ENCODE measurements around the gene DYSF.

DYSF gene

DNA sequence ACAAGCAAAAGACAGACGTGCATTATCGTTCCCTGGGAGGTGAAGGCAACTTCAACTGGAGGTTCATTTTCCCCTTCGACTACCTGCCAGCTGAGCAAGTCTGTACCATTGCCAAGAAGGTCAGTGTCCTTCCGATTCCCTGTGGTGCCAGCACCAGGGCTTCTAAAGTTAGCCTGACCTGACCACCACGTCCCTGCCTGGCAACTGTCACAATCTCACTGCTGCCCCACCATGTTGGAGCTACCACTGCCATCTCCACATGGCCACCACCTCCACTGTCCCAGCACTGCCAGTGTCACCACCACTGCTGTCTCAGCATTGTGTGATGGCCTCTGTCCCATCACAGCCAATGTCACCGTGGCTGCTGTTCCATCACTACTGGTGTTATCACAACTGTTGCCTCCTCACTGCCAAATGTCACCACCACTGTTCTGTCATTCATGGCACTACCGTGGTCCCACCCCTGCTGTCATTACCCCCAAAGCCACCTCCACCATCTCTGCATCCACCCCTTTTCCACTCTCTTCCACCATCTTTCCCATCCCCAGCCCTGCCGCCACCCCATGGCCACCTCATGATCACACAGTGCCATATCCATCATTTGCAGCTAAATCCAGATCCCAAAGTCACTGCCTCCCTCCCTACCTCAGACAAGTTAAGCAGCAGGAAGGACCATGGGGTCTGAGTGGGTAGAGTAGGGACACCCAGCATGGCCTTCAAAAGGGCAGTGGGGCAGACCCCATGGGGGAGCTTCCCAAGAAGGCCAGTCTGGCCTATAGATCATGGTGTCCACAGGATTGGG, 216.5 kb downstream of the DYSF start (continued):
- TF ChIP-seq, protein P1, sequence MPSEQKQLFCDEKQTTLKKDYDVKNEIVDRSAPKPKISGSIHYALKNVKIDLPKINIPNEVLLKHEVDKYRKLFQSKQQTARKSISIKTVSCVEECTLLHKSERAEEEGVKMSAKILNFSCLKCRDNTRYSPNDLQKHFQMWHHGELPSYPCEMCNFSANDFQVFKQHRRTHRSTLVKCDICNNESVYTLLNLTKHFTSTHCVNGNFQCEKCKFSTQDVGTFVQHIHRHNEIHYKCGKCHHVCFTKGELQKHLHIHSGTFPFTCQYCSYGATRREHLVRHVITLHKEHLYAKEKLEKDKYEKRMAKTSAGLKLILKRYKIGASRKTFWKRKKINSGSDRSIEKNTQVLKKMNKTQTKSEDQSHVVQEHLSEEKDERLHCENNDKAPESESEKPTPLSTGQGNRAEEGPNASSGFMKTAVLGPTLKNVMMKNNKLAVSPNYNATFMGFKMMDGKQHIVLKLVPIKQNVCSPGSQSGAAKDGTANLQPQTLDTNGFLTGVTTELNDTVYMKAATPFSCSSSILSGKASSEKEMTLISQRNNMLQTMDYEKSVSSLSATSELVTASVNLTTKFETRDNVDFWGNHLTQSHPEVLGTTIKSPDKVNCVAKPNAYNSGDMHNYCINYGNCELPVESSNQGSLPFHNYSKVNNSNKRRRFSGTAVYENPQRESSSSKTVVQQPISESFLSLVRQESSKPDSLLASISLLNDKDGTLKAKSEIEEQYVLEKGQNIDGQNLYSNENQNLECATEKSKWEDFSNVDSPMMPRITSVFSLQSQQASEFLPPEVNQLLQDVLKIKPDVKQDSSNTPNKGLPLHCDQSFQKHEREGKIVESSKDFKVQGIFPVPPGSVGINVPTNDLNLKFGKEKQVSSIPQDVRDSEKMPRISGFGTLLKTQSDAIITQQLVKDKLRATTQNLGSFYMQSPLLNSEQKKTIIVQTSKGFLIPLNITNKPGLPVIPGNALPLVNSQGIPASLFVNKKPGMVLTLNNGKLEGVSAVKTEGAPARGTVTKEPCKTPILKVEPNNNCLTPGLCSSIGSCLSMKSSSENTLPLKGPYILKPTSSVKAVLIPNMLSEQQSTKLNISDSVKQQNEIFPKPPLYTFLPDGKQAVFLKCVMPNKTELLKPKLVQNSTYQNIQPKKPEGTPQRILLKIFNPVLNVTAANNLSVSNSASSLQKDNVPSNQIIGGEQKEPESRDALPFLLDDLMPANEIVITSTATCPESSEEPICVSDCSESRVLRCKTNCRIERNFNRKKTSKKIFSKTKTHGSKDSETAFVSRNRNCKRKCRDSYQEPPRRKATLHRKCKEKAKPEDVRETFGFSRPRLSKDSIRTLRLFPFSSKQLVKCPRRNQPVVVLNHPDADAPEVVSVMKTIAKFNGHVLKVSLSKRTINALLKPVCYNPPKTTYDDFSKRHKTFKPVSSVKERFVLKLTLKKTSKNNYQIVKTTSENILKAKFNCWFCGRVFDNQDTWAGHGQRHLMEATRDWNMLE (tag by site-specific recombination; conservative IDR thresholded peaks at IDR 0.05; ENCODE audit: low read depth), result no peak
- TF ChIP-seq ZNF239 (tag by site-specific recombination; IDR thresholded peaks at IDR 0.05) (no peak), ZNF555 (tag by site-specific recombination; conservative IDR thresholded peaks at IDR 0.05) (no peak), ZNF423 (tag by site-specific recombination; IDR thresholded peaks at IDR 0.05) (no peak), ZNF146 (tag by site-specific recombination; IDR thresholded peaks at IDR 0.05) (no peak)
- TF ChIP-seq, protein P2, sequence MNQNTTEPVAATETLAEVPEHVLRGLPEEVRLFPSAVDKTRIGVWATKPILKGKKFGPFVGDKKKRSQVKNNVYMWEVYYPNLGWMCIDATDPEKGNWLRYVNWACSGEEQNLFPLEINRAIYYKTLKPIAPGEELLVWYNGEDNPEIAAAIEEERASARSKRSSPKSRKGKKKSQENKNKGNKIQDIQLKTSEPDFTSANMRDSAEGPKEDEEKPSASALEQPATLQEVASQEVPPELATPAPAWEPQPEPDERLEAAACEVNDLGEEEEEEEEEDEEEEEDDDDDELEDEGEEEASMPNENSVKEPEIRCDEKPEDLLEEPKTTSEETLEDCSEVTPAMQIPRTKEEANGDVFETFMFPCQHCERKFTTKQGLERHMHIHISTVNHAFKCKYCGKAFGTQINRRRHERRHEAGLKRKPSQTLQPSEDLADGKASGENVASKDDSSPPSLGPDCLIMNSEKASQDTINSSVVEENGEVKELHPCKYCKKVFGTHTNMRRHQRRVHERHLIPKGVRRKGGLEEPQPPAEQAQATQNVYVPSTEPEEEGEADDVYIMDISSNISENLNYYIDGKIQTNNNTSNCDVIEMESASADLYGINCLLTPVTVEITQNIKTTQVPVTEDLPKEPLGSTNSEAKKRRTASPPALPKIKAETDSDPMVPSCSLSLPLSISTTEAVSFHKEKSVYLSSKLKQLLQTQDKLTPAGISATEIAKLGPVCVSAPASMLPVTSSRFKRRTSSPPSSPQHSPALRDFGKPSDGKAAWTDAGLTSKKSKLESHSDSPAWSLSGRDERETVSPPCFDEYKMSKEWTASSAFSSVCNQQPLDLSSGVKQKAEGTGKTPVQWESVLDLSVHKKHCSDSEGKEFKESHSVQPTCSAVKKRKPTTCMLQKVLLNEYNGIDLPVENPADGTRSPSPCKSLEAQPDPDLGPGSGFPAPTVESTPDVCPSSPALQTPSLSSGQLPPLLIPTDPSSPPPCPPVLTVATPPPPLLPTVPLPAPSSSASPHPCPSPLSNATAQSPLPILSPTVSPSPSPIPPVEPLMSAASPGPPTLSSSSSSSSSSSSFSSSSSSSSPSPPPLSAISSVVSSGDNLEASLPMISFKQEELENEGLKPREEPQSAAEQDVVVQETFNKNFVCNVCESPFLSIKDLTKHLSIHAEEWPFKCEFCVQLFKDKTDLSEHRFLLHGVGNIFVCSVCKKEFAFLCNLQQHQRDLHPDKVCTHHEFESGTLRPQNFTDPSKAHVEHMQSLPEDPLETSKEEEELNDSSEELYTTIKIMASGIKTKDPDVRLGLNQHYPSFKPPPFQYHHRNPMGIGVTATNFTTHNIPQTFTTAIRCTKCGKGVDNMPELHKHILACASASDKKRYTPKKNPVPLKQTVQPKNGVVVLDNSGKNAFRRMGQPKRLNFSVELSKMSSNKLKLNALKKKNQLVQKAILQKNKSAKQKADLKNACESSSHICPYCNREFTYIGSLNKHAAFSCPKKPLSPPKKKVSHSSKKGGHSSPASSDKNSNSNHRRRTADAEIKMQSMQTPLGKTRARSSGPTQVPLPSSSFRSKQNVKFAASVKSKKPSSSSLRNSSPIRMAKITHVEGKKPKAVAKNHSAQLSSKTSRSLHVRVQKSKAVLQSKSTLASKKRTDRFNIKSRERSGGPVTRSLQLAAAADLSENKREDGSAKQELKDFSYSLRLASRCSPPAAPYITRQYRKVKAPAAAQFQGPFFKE (tag by site-specific recombination; IDR thresholded peaks at IDR 0.05; ENCODE audit: borderline replicate concordance), result no peak
- TF ChIP-seq, protein P3, sequence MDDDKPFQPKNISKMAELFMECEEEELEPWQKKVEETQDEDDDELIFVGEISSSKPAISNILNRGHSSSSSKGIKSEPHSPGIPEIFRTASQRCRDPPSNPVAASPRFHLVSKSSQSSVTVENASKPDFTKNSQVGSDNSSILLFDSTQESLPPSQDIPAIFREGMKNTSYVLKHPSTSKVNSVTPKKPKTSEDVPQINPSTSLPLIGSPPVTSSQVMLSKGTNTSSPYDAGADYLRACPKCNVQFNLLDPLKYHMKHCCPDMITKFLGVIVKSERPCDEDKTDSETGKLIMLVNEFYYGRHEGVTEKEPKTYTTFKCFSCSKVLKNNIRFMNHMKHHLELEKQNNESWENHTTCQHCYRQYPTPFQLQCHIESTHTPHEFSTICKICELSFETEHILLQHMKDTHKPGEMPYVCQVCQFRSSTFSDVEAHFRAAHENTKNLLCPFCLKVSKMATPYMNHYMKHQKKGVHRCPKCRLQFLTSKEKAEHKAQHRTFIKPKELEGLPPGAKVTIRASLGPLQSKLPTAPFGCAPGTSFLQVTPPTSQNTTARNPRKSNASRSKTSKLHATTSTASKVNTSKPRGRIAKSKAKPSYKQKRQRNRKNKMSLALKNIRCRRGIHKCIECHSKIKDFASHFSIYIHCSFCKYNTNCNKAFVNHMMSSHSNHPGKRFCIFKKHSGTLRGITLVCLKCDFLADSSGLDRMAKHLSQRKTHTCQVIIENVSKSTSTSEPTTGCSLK (tag by site-specific recombination; IDR thresholded peaks at IDR 0.05), result no peak

DNA sequence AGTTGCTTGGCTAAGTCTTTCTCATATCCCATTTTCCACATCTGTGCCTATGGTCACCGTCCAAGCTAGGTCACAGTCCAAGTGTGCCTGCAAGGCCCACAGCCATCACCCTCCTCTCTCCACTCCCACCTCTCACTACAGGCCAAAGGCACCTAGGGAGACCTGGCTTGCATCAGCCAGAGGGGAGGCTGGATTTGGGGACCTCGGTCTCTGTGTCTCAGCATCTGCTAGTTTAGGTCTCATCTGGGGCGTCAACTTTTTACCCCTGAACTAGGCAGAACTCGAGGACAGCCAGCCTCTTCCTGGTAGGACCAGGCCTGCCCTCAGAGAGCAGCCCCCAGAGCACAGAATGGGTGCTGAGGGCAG, 217.1 kb downstream of the DYSF start:
- TF ChIP-seq ZFP3 (tag by site-specific recombination; IDR thresholded peaks at IDR 0.05; ENCODE audit: low read depth), result no peak
- TF ChIP-seq ZNF248 (tag by site-specific recombination; IDR thresholded peaks at IDR 0.05), result no peak
- TF ChIP-seq, protein P4, sequence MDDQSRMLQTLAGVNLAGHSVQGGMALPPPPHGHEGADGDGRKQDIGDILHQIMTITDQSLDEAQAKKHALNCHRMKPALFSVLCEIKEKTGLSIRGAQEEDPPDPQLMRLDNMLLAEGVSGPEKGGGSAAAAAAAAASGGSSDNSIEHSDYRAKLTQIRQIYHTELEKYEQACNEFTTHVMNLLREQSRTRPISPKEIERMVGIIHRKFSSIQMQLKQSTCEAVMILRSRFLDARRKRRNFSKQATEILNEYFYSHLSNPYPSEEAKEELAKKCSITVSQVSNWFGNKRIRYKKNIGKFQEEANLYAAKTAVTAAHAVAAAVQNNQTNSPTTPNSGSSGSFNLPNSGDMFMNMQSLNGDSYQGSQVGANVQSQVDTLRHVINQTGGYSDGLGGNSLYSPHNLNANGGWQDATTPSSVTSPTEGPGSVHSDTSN (CRISPR knock-in tag; IDR thresholded peaks at IDR 0.05), result no peak
- no peak for TF ChIP-seq REPIN1 (tag by site-specific recombination; IDR thresholded peaks at IDR 0.05; ENCODE audit: low read depth)
- TF ChIP-seq SP3 (tag by site-specific recombination; IDR thresholded peaks at IDR 0.05), result no peak
- TF ChIP-seq, protein P5, sequence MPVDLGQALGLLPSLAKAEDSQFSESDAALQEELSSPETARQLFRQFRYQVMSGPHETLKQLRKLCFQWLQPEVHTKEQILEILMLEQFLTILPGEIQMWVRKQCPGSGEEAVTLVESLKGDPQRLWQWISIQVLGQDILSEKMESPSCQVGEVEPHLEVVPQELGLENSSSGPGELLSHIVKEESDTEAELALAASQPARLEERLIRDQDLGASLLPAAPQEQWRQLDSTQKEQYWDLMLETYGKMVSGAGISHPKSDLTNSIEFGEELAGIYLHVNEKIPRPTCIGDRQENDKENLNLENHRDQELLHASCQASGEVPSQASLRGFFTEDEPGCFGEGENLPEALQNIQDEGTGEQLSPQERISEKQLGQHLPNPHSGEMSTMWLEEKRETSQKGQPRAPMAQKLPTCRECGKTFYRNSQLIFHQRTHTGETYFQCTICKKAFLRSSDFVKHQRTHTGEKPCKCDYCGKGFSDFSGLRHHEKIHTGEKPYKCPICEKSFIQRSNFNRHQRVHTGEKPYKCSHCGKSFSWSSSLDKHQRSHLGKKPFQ (tag by site-specific recombination; IDR thresholded peaks at IDR 0.05), result no peak
- no peak for TF ChIP-seq BCL11B (tag by site-specific recombination; IDR thresholded peaks at IDR 0.05; ENCODE audit: low read depth)
- ChIA-PET POLR2A (no interaction called here), CTCF (interaction anchor here (1.8 kb wide), 1 partner anchor 128 kb away, joined by 6 read pairs; no protein-coding TSS in a partner anchor)
- no peak overlapping the region for H3K27ac ChIP-seq (ENCODE audit: extremely low read depth, low read depth, low read length)
- H3K4me1 ChIP-seq (ENCODE audit: control insufficient read depth, insufficient read depth, low read length), result no peaks in the 10 kb centered on the region
- no peak overlapping the region for H3K4me3 ChIP-seq (ENCODE audit: low read depth, low read length)
- H3K36me3 ChIP-seq (ENCODE audit: control insufficient read depth in 2 of 2, insufficient read depth in 1 of 2, low read length in 2 of 2), result no peaks in the 10 kb centered on the region
- no peaks in the 10 kb centered on the region for H3K9me3 ChIP-seq (ENCODE audit: control insufficient read depth, insufficient read depth, low read depth, low read length)

All from HEK293 (cell line).